H9 (cell line): ENCODE measurements around the gene AEN. TPM values are rescaled to one million over a fixed set of nuclear protein-coding genes. Genes with fewer than 3 reads are reported as not detected.

Source experiments
- DNase-seq: peaks from one replicate; pipeline ENCODE4 v3.0.0-alpha.2; 2017
- H2AFZ ChIP-seq: one replicate; pipeline ENCODE4 v1.6.1; 2013; ENCODE audit warnings: mild to moderate bottlenecking, low read length, control low read depth, moderate library complexity
- H2AK5ac ChIP-seq: 2 replicates; pipeline ENCODE4 v1.6.1; 2013; ENCODE audit warnings: low read length, control low read depth, mixed read lengths; ENCODE audit not compliant: insufficient read length
- H2BK120ac ChIP-seq: one replicate; pipeline ENCODE4 v1.6.1; 2013; ENCODE audit warnings: low read depth, mild to moderate bottlenecking, low read length, control low read depth, inconsistent platforms; ENCODE audit not compliant: poor library complexity, severe bottlenecking
- H2BK12ac ChIP-seq: 2 replicates; pipeline ENCODE4 v1.6.1; 2013; ENCODE audit warnings: low read length, control low read depth, mixed read lengths, low read depth; ENCODE audit not compliant: insufficient read length
- H2BK15ac ChIP-seq: 2 replicates; pipeline ENCODE4 v1.6.1; 2013; ENCODE audit warnings: low read depth, low read length, control low read depth
- H2BK20ac ChIP-seq: one replicate; pipeline ENCODE4 v1.6.1; 2013; ENCODE audit warnings: low read depth, mild to moderate bottlenecking, low read length, control low read depth, inconsistent platforms; ENCODE audit not compliant: poor library complexity, severe bottlenecking
- H2BK5ac ChIP-seq: 2 replicates; pipeline ENCODE4 v1.6.1; 2013; ENCODE audit warnings: low read length, control low read depth, mixed read lengths; ENCODE audit not compliant: insufficient read length
- H3K14ac ChIP-seq: 2 replicates; pipeline ENCODE4 v1.6.1; 2013; ENCODE audit warnings: low read length, control low read depth; ENCODE audit not compliant: insufficient read depth
- H3K18ac ChIP-seq: 2 replicates; pipeline ENCODE4 v1.6.1; 2013; ENCODE audit warnings: low read depth, mild to moderate bottlenecking, mixed read lengths, low read length, control low read depth; ENCODE audit not compliant: insufficient read length
- H3K23ac ChIP-seq: 2 replicates; pipeline ENCODE4 v1.6.1; 2013; ENCODE audit warnings: low read length, control low read depth, mixed read lengths, low read depth; ENCODE audit not compliant: insufficient read length
- H3K23me2 ChIP-seq: 2 replicates; pipeline ENCODE4 v1.6.1; 2013; ENCODE audit warnings: low read depth, mild to moderate bottlenecking, mixed read lengths, low read length, control low read depth; ENCODE audit not compliant: insufficient read length, poor library complexity, severe bottlenecking
- H3K27ac ChIP-seq: 2 replicates; pipeline ENCODE4 v1.5.1; 2013; ENCODE audit warnings: low read length, control low read depth, mixed read lengths, low read depth; ENCODE audit not compliant: insufficient read length
- H3K27me3 ChIP-seq: 2 replicates; pipeline ENCODE4 v1.6.1; 2013; ENCODE audit warnings: low read length, control low read depth, inconsistent platforms; ENCODE audit not compliant: insufficient read depth
- H3K4ac ChIP-seq: 2 replicates; pipeline ENCODE4 v1.6.1; 2013; ENCODE audit warnings: low read depth, mild to moderate bottlenecking, control low read depth, inconsistent platforms, low read length, moderate library complexity
- H3K4me1 ChIP-seq: 2 replicates; pipeline ENCODE4 v1.6.1; 2013; ENCODE audit warnings: low read length, control low read depth, inconsistent platforms; ENCODE audit not compliant: insufficient read depth
- H3K4me2 ChIP-seq: 2 replicates; pipeline ENCODE4 v1.6.1; 2013; ENCODE audit warnings: low read length, control low read depth, mixed read lengths; ENCODE audit not compliant: insufficient read length, insufficient read depth
- H3K56ac ChIP-seq: 2 replicates; pipeline ENCODE4 v1.6.1; 2013; ENCODE audit warnings: low read depth, mild to moderate bottlenecking, mixed read lengths, low read length, control low read depth; ENCODE audit not compliant: insufficient read length
- H3K79me1 ChIP-seq: 2 replicates; pipeline ENCODE4 v1.6.1; 2013; ENCODE audit warnings: low read depth, mild to moderate bottlenecking, moderate library complexity, low read length, control low read depth, inconsistent platforms; ENCODE audit not compliant: insufficient read depth, poor library complexity, severe bottlenecking
- H3K79me2 ChIP-seq: 2 replicates; pipeline ENCODE4 v1.6.1; 2013; ENCODE audit warnings: low read length, control low read depth, inconsistent platforms; ENCODE audit not compliant: insufficient read depth
- H3K9ac ChIP-seq: 2 replicates; pipeline ENCODE4 v1.6.1; 2013; ENCODE audit warnings: low read length, control low read depth, mixed read lengths; ENCODE audit not compliant: insufficient read length; ENCODE audit errors: extremely low read depth
- H3K9me3 ChIP-seq: one replicate; pipeline ENCODE4 v1.6.1; 2013; ENCODE audit warnings: low read depth, low read length, inconsistent platforms; ENCODE audit not compliant: control insufficient read depth
- H3T11ph ChIP-seq: one replicate; pipeline ENCODE4 v1.6.1; 2013; ENCODE audit warnings: mild to moderate bottlenecking, low read length, control low read depth, inconsistent platforms
- H4K20me1 ChIP-seq: one replicate; pipeline ENCODE4 v1.6.1; 2013; ENCODE audit not compliant: control insufficient read depth, insufficient read length, insufficient read depth
- H4K5ac ChIP-seq: 2 replicates; pipeline ENCODE4 v1.6.1; 2013; ENCODE audit warnings: low read depth, mild to moderate bottlenecking, mixed read lengths, low read length, control low read depth; ENCODE audit not compliant: insufficient read length
- H4K8ac ChIP-seq: replicated peaks from 2 replicates; pipeline ENCODE4 v1.6.1; 2013; ENCODE audit warnings: low read length, control low read depth, mixed read lengths, low read depth; ENCODE audit not compliant: insufficient read length
- H4K91ac ChIP-seq: 2 replicates; pipeline ENCODE4 v1.6.1; 2013; ENCODE audit warnings: low read depth, mild to moderate bottlenecking, moderate library complexity, mixed read lengths, low read length, control low read depth; ENCODE audit not compliant: insufficient read length
- H3K27ac Mint-ChIP-seq, 3 experiments: 2 replicates in 2 of 3; 3 replicates in 1 of 3; pipeline ENCODE4 v1.8.0; 2020 to 2021; ENCODE audit warnings: mixed read lengths in 3 of 3, mild to moderate bottlenecking in 1 of 3, moderate library complexity in 1 of 3
- H3K27me3 Mint-ChIP-seq: 2 replicates; pipeline ENCODE4 v1.8.0; 2021; ENCODE audit warnings: low read depth, mild to moderate bottlenecking, moderate library complexity, mixed read lengths
- H3K36me3 Mint-ChIP-seq, 3 experiments: 2 replicates in 2 of 3; 3 replicates in 1 of 3; pipeline ENCODE4 v1.8.0; 2020 to 2021; ENCODE audit warnings: low read depth in 3 of 3, mixed read lengths in 3 of 3; ENCODE audit not compliant: insufficient read depth in 1 of 3
- H3K4me1 Mint-ChIP-seq, 2 experiments: 2 replicates each; pipeline ENCODE4 v1.8.0; 2020; ENCODE audit warnings: mixed read lengths in 2 of 2
- H3K4me3 Mint-ChIP-seq, 2 experiments: 2 replicates in 1 of 2; 3 replicates in 1 of 2; pipeline ENCODE4 v1.8.0; 2020 to 2021; ENCODE audit warnings: mild to moderate bottlenecking in 2 of 2, mixed read lengths in 2 of 2, moderate library complexity in 1 of 2
- H3K9me3 Mint-ChIP-seq, 2 experiments: 2 replicates in 1 of 2; 3 replicates in 1 of 2; pipeline ENCODE4 v1.8.0; 2020; ENCODE audit warnings: mild to moderate bottlenecking in 2 of 2, mixed read lengths in 2 of 2, moderate library complexity in 1 of 2
- whole genome bisulfite sequencing: extraction: QIAGEN DNeasy Blood & Tissue Kit; methylation state at CpG from one replicate; pipeline ENCODE4 v1.1.7; 2013; ENCODE audit warnings: missing lambda C conversion rate, low lambda C conversion rate, mixed read lengths; ENCODE audit not compliant: insufficient read length; ENCODE audit errors: extremely low coverage; 5-methylcytosine and 5-hydroxymethylcytosine counted together
- total RNA-seq: library from RNA; stranded (reverse); gene quantifications from 2 replicates; pipeline ENCODE4 v1.2.1, GENCODE V29; 2021
- TF ChIP-seq, protein P1 (sequence below): fragments of 200-600 bp; sonication (generic); conservative IDR thresholded peaks from 3 replicates; pipeline ENCODE4 v1.8.0; 2021; ENCODE audit warnings: antibody characterized with exemption, mild to moderate bottlenecking

AEN gene
- total RNA-seq, 1 experiment from 2014 or later = 132 TPM

DNA sequence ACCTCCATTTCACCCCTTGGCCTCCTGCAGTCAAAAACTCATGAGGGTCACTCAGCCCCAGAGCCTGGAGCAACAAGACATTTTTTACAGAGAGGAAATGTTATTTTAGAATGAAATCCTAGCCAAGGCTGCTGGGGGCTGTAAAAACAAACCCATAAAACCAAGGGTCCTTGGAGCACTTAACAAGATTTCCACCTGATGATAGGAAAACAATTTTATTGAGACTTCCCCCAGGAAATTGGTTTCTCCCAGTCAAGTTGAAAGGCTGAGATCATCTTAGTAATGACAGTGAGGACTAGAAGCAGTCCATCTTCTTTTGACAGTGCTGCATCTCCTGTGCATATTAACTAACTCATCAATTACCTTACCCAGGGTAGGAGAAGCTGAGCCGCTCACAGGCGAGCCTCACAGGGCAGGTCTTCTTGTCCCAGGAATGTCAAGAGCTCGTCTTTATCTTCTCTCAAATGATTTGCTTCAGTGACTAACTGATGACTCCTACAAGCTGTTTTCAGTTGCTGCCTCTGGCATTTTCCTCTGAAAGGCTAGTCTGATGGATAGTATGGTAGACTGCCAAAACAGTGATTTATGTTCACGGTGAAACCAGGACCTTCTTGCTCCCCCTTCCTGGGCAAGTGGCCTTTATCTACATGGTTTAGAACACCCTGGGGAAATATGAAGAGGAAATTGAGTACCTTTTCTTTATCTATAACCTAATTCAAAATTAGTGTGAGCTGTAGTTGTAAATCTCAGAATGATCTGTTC is 34.6 kb upstream of the AEN start:
- no peaks in the 10 kb centered on the region for H3K23me2 ChIP-seq
- no peaks in the 10 kb centered on the region for H3K27me3 ChIP-seq
- no peak overlapping the region for H4K5ac ChIP-seq
- no peaks in the 10 kb centered on the region for H3K9me3 ChIP-seq
- no peak overlapping the region for H3K4ac ChIP-seq
- H3K27me3 Mint-ChIP-seq = peaks cover 2% of the 10 kb centered on the region
- no peak overlapping the region for H3K18ac ChIP-seq
- H3K79me2 ChIP-seq = no peaks in the 10 kb centered on the region
- no peak overlapping the region for H4K91ac ChIP-seq
- H2AK5ac ChIP-seq = no peak overlapping the region
- no peaks in the 10 kb centered on the region for H4K20me1 ChIP-seq
- H2AFZ ChIP-seq = no peak overlapping the region
- WGBS = no CpG with 5 or more reads among the region's 4 CpGs
- no peak overlapping the region for H2BK20ac ChIP-seq
- H3K4me2 ChIP-seq = no peak overlapping the region
- no peaks in the 10 kb centered on the region for H3K36me3 Mint-ChIP-seq
- H2BK15ac ChIP-seq = no peak overlapping the region
- no peaks in the 10 kb centered on the region for H3K79me1 ChIP-seq
- no peak overlapping the region for H2BK12ac ChIP-seq
- H2BK5ac ChIP-seq = no peak overlapping the region
- no peak overlapping the region for H3K9ac ChIP-seq
- H3T11ph ChIP-seq = no peak overlapping the region
- no peaks in the 10 kb centered on the region; a peak in 1 of 5 replicates for H3K9me3 Mint-ChIP-seq
- no peak overlapping the region for H3K27ac Mint-ChIP-seq
- no peak overlapping the region for H3K27ac ChIP-seq
- TF ChIP-seq, protein P1, sequence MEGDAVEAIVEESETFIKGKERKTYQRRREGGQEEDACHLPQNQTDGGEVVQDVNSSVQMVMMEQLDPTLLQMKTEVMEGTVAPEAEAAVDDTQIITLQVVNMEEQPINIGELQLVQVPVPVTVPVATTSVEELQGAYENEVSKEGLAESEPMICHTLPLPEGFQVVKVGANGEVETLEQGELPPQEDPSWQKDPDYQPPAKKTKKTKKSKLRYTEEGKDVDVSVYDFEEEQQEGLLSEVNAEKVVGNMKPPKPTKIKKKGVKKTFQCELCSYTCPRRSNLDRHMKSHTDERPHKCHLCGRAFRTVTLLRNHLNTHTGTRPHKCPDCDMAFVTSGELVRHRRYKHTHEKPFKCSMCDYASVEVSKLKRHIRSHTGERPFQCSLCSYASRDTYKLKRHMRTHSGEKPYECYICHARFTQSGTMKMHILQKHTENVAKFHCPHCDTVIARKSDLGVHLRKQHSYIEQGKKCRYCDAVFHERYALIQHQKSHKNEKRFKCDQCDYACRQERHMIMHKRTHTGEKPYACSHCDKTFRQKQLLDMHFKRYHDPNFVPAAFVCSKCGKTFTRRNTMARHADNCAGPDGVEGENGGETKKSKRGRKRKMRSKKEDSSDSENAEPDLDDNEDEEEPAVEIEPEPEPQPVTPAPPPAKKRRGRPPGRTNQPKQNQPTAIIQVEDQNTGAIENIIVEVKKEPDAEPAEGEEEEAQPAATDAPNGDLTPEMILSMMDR = no peak
- H3K14ac ChIP-seq = no peak overlapping the region
- H3K23ac ChIP-seq = no peak overlapping the region
- H3K4me1 Mint-ChIP-seq = no peaks in the 10 kb centered on the region; a peak in 1 of 4 replicates
- H3K4me3 Mint-ChIP-seq = no peak overlapping the region
- no peaks in the 10 kb centered on the region for H3K4me1 ChIP-seq
- H3K56ac ChIP-seq = no peak overlapping the region
- H4K8ac ChIP-seq = no peak overlapping the region
- no peak for DNase-seq
- H2BK120ac ChIP-seq = no peak overlapping the region
